MM.1S (cell line): ENCODE measurements around the gene G6PC1.

ENCODE experiments used
- CTCF ChIP-seq: fragments of 300-600 bp; sonication (generic); IDR thresholded peaks from 2 replicates; pipeline ENCODE4 v1.5.1; 2016; ENCODE audit warnings: antibody characterized with exemption, low read length, mixed read lengths
- EZH2 ChIP-seq: fragments of 300-600 bp; sonication (generic); optimal IDR thresholded peaks from 2 replicates; pipeline ENCODE3; 2017; ENCODE audit warnings: low read depth, mild to moderate bottlenecking, antibody characterized with exemption, low read length, mixed read lengths
- EZH2phosphoT487 ChIP-seq: fragments of 300-600 bp; sonication (generic); IDR thresholded peaks from 2 replicates; pipeline ENCODE4 v1.6.1; 2018; ENCODE audit warnings: antibody characterized with exemption, low read length

- TF ChIP-seq CTCF (no peak), EZH2phosphoT487 (no peak), EZH2 (no peak)
These were observed 18.4 kb downstream of the G6PC1 start for GRCh38 chr17:42918902-42919521.
